Testis (tissue), 2 donors: ENCODE results near the gene MAPK9.

Experiments used
- POLR2A ChIP-seq: fragments of 450-650 bp; IDR thresholded peaks from one replicate; pipeline ENCODE4 v1.6.1; 2017; ENCODE audit warnings: antibody characterized with exemption, mild to moderate bottlenecking, moderate library complexity
- TF ChIP-seq, protein P1 (sequence below), 3 experiments: fragments of 450-650 bp in 2 of 3; fragments of 200-600 bp in 1 of 3; sonication (generic) in 1 of 3; IDR thresholded peaks; one replicate each; pipeline ENCODE4 v1.5.1; 2016 to 2019; ENCODE audit warnings: antibody characterized with exemption in 3 of 3, mild to moderate bottlenecking in 2 of 3, moderate library complexity in 1 of 3

DNA sequence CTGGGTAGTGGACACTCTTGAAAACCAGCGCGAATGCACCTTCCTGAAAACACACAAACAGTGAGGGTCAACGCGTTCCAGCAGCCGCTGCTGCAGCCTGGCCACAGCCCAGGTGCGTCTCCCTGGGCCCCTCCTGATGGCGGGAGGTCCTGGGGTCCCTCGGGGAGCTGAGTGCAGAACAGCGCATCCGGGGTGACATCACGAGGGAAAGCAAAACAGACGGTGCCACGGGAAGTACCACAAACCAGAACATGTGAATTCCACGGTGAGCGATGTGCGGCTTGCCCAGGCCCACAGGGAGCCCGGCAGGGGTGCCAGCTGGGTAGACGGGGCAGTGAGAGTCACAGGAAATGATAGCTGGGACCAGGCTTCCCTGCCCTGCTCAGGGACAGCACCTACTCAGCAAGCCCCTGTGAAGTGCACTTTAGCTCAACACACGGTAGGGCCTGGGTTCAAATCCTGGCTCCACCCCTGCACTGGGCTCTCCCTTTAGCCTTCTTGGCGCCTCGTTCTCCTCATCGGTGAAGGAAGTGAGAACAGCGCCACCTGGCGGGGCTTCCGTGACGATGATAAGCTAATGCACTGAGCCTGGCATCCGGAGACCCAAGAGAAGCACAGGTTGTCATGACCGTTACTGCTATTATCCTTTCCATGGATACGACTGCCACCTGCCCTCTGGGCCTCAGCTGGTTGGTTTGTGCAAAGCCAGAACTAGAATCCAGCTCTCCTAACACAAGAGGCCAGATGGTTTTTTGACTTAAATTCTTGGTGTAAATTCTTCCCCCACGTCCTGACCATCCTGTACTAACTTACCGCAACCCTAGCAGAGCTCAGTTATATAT, 36.6 kb upstream of the MAPK9 start:
- TF ChIP-seq POLR2A, result no peak
- TF ChIP-seq, protein P1, sequence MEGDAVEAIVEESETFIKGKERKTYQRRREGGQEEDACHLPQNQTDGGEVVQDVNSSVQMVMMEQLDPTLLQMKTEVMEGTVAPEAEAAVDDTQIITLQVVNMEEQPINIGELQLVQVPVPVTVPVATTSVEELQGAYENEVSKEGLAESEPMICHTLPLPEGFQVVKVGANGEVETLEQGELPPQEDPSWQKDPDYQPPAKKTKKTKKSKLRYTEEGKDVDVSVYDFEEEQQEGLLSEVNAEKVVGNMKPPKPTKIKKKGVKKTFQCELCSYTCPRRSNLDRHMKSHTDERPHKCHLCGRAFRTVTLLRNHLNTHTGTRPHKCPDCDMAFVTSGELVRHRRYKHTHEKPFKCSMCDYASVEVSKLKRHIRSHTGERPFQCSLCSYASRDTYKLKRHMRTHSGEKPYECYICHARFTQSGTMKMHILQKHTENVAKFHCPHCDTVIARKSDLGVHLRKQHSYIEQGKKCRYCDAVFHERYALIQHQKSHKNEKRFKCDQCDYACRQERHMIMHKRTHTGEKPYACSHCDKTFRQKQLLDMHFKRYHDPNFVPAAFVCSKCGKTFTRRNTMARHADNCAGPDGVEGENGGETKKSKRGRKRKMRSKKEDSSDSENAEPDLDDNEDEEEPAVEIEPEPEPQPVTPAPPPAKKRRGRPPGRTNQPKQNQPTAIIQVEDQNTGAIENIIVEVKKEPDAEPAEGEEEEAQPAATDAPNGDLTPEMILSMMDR (IDR thresholded peaks at IDR 0.05), result peak; percentile 25 to 79 (median 53)
